Activated CD8-positive, alpha-beta T cell treated with anti-CD3 and anti-CD28 coated beads for 36 hours (primary cell): ENCODE measurements around the gene NPS. TPM values are rescaled to one million over a fixed set of nuclear protein-coding genes. Genes with fewer than 3 reads are reported as not detected.

Experiments
- ATAC-seq: fragments of 200-7000 bp; cut with Tn5 transposase; one replicate; pipeline ENCODE4 v1.10.0; 2021; ENCODE audit warnings: mild to moderate bottlenecking, moderate library complexity
- CTCF ChIA-PET: fragments of 350-600 bp; sonication (Branson Sonifier 250); formaldehyde crosslinking; loops from one replicate; lab custom pipeline; 2021; ENCODE audit warnings: antibody characterized with exemption; lab: Charles Lee
- POLR2A ChIA-PET: fragments of 350-600 bp; sonication (Branson Sonifier 250); formaldehyde crosslinking; loops from one replicate; lab custom pipeline; 2021; ENCODE audit warnings: antibody characterized with exemption; lab: Charles Lee
- DNase-seq: peaks from one replicate; pipeline ENCODE4 v3.0.0-alpha.2; 2020
- H3K27ac Mint-ChIP-seq: one replicate; pipeline ENCODE4 v1.8.0; 2021; ENCODE audit warnings: mild to moderate bottlenecking, mixed read lengths
- H3K27me3 Mint-ChIP-seq: one replicate; pipeline ENCODE4 v1.8.0; 2021; ENCODE audit warnings: mixed read lengths
- H3K36me3 Mint-ChIP-seq: one replicate; pipeline ENCODE4 v1.8.0; 2021; ENCODE audit warnings: low read depth, mixed read lengths
- H3K4me1 Mint-ChIP-seq: one replicate; pipeline ENCODE4 v1.8.0; 2021; ENCODE audit warnings: low read depth, mixed read lengths
- H3K4me3 Mint-ChIP-seq: one replicate; pipeline ENCODE4 v1.8.0; 2021; ENCODE audit warnings: mild to moderate bottlenecking, moderate library complexity, mixed read lengths
- H3K9me3 Mint-ChIP-seq: one replicate; pipeline ENCODE4 v1.8.0; 2021; ENCODE audit warnings: mixed read lengths
- CTCF ChIP-seq: fragments of 200-600 bp; IDR thresholded peaks from one replicate; pipeline ENCODE4 v1.8.0; 2022; ENCODE audit warnings: antibody characterized with exemption, mild to moderate bottlenecking
- intact Hi-C: fragments of 100-400 bp; cut with micrococcal nuclease; formaldehyde crosslinking; loops from one replicate; pipeline ENCODE4 v1.10.0; 2022
- total RNA-seq, 2 experiments: library from RNA; stranded (reverse); gene quantifications; one replicate each; pipeline ENCODE4 v1.2.3, GENCODE V29; 2021

The NPS gene
- total RNA-seq, 2 experiments from 2014 or later: not detected

GRCh38 chr10:127535802-127536515 lies 13.2 kb upstream of the NPS start:
- no peak for DNase-seq

GRCh38 chr10:127536972-127537760 lies 11.9 kb upstream of the NPS start:
- no peaks in the 10 kb centered on the region for H3K4me1 Mint-ChIP-seq
- H3K4me3 Mint-ChIP-seq: no peak overlapping the region
- DNase-seq (no peak), ATAC-seq (no peak)
- CTCF ChIA-PET: no interaction called here
- H3K9me3 Mint-ChIP-seq: no peaks in the 10 kb centered on the region
- POLR2A ChIA-PET: no interaction called here
- peaks cover 3% of the 10 kb centered on the region for H3K27me3 Mint-ChIP-seq
- H3K27ac Mint-ChIP-seq: no peak overlapping the region
- intact Hi-C loops: no loop called here
- H3K36me3 Mint-ChIP-seq: no peaks in the 10 kb centered on the region
- no peak for TF ChIP-seq CTCF

More at GRCh38 chr10:127535802-127536515, 13.2 kb upstream of the NPS start:
- H3K27me3 Mint-ChIP-seq: peaks cover 3% of the 10 kb centered on the region
- ATAC-seq: no peak
- POLR2A ChIA-PET: no interaction called here
- no peak overlapping the region for H3K4me3 Mint-ChIP-seq
- no peak for TF ChIP-seq CTCF
- no peaks in the 10 kb centered on the region for H3K36me3 Mint-ChIP-seq
- CTCF ChIA-PET: no interaction called here
- H3K4me1 Mint-ChIP-seq: no peaks in the 10 kb centered on the region
- no peak overlapping the region for H3K27ac Mint-ChIP-seq
- intact Hi-C loops: no loop called here
- H3K9me3 Mint-ChIP-seq: no peaks in the 10 kb centered on the region

GRCh38 chr10:127537924-127538323 lies 11.2 kb upstream of the NPS start:
- no peak overlapping the region for H3K4me3 Mint-ChIP-seq
- CTCF ChIA-PET: no interaction called here
- no peak overlapping the region for H3K27ac Mint-ChIP-seq
- H3K27me3 Mint-ChIP-seq: peaks cover 3% of the 10 kb centered on the region
- no peaks in the 10 kb centered on the region for H3K4me1 Mint-ChIP-seq
- DNase-seq: no peak
- H3K36me3 Mint-ChIP-seq: no peaks in the 10 kb centered on the region
- H3K9me3 Mint-ChIP-seq: no peaks in the 10 kb centered on the region
- POLR2A ChIA-PET: no interaction called here
- intact Hi-C loops: no loop called here
- no peak for ATAC-seq
- TF ChIP-seq CTCF: no peak

- CTCF ChIA-PET: no interaction called here
- DNase-seq (no peak), ATAC-seq (no peak)
- H3K36me3 Mint-ChIP-seq: no peaks in the 10 kb centered on the region
- H3K4me3 Mint-ChIP-seq: no peak overlapping the region
- POLR2A ChIA-PET: no interaction called here
- H3K4me1 Mint-ChIP-seq: no peaks in the 10 kb centered on the region
- intact Hi-C loops: no loop called here
- H3K27ac Mint-ChIP-seq: no peak overlapping the region
- H3K9me3 Mint-ChIP-seq: peaks cover 11% of the 10 kb centered on the region
- H3K27me3 Mint-ChIP-seq: no peaks in the 10 kb centered on the region
- no peak for TF ChIP-seq CTCF
Measured at GRCh38 chr10:127548022-127548421, 1.1 kb upstream of the NPS start.

- intact Hi-C loops: no loop called here
- no peak overlapping the region for H3K27ac Mint-ChIP-seq
- H3K27me3 Mint-ChIP-seq: no peaks in the 10 kb centered on the region
- H3K9me3 Mint-ChIP-seq: peaks cover 6% of the 10 kb centered on the region
- ChIA-PET CTCF (no interaction called here), POLR2A (no interaction called here)
- H3K4me3 Mint-ChIP-seq: no peak overlapping the region
- no peak for DNase-seq
- TF ChIP-seq CTCF: no peak
- H3K4me1 Mint-ChIP-seq: no peaks in the 10 kb centered on the region
- H3K36me3 Mint-ChIP-seq: no peaks in the 10 kb centered on the region
- no peak for ATAC-seq
Measured at GRCh38 chr10:127550861-127551260, 1.8 kb downstream of the NPS start.
